Panc1 (cell line): Measurements from ENCODE around the gene MYO18B.

Experiments used
- POLR2AphosphoS5 ChIP-seq: IDR thresholded peaks from 2 replicates; pipeline ENCODE4 v1.6.1; 2012; ENCODE audit warnings: mild to moderate bottlenecking, low read depth, low read length, moderate library complexity
- SIN3A ChIP-seq: IDR thresholded peaks from 2 replicates; pipeline ENCODE4 v1.6.1; 2012; ENCODE audit warnings: low read depth, mild to moderate bottlenecking, low read length, moderate library complexity, borderline replicate concordance; ENCODE audit not compliant: insufficient read depth
- TF ChIP-seq, protein P1 (sequence below): fragments of 450-650 bp; IDR thresholded peaks from 2 replicates; pipeline ENCODE4 v1.5.1; 2017; ENCODE audit warnings: mild to moderate bottlenecking

DNA sequence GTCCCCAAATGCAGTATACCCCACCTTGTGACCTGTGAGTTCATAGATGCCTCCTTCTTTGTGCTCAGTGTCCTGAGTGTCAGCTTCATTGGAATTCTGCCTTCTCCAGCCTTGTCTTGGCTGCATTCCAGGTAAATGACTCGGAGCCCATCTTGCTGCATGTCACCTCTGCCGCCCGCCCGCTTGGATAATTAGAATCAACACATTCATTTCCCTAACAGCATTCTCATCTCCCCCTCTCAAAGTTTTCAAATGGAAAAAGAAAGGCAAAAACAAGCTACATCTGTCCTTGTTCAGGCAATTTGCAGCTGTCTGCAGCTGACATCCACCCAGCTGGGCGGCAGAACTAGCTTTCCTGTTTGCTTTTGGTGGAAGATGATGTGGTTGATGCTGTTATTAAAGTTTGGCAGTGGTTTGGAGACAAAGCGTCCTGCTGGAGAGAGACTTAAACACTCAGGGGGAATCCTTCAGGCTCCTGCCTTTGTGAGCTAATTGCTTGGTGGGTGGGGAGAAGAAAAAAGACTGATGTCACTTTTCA, 228.5 kb downstream of the MYO18B start:
- TF ChIP-seq POLR2AphosphoS5 (no peak), SIN3A (no peak)
- TF ChIP-seq, protein P1, sequence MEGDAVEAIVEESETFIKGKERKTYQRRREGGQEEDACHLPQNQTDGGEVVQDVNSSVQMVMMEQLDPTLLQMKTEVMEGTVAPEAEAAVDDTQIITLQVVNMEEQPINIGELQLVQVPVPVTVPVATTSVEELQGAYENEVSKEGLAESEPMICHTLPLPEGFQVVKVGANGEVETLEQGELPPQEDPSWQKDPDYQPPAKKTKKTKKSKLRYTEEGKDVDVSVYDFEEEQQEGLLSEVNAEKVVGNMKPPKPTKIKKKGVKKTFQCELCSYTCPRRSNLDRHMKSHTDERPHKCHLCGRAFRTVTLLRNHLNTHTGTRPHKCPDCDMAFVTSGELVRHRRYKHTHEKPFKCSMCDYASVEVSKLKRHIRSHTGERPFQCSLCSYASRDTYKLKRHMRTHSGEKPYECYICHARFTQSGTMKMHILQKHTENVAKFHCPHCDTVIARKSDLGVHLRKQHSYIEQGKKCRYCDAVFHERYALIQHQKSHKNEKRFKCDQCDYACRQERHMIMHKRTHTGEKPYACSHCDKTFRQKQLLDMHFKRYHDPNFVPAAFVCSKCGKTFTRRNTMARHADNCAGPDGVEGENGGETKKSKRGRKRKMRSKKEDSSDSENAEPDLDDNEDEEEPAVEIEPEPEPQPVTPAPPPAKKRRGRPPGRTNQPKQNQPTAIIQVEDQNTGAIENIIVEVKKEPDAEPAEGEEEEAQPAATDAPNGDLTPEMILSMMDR, result no peak
